ENCODE measurements around the gene NTMT2.

DNA sequence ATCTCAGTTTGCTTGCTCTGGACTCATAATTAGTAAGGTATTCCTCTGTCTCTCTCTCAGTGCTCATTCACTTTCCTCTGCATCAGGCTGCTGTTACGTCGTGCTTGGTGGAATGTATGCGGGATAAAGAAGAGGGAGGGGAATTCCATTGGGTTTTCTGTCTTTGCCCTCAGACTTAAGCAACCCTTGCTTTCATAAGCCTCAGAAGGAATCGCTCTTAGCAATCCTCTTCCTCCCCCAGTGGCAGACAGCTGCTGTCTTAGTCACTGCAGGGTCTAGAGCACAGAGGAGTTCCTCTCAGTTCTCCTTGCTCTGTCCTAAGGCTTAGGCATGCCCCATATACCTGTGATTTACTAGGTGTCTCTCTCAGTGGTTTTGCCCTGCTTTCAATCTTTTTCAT lies 19.1 kb upstream of the NTMT2 start:
- TF ChIP-seq, protein P1, sequence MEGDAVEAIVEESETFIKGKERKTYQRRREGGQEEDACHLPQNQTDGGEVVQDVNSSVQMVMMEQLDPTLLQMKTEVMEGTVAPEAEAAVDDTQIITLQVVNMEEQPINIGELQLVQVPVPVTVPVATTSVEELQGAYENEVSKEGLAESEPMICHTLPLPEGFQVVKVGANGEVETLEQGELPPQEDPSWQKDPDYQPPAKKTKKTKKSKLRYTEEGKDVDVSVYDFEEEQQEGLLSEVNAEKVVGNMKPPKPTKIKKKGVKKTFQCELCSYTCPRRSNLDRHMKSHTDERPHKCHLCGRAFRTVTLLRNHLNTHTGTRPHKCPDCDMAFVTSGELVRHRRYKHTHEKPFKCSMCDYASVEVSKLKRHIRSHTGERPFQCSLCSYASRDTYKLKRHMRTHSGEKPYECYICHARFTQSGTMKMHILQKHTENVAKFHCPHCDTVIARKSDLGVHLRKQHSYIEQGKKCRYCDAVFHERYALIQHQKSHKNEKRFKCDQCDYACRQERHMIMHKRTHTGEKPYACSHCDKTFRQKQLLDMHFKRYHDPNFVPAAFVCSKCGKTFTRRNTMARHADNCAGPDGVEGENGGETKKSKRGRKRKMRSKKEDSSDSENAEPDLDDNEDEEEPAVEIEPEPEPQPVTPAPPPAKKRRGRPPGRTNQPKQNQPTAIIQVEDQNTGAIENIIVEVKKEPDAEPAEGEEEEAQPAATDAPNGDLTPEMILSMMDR (IDR thresholded peaks at IDR 0.05): no peak
- TF ChIP-seq EP300 (IDR thresholded peaks at IDR 0.05): no peak
